IgD-negative memory B cell (primary cell): ENCODE measurements around the gene POLG2. TPM values are rescaled to one million over a fixed set of nuclear protein-coding genes. Genes with fewer than 3 reads are reported as not detected.
"Not testable (repeated sequence)": the region's sequence is repeated elsewhere in the genome, so short reads cannot be mapped to it uniquely, and the experiment has no call there.

Experiments used
- H3K27ac Mint-ChIP-seq, 3 donors: one replicate each; pipeline ENCODE4 v1.8.0; 2020 to 2022; ENCODE audit warnings: mild to moderate bottlenecking in 3 of 3, mixed read lengths in 3 of 3, moderate library complexity in 1 of 3
- H3K27me3 Mint-ChIP-seq: one replicate; pipeline ENCODE4 v1.8.0; 2021; ENCODE audit warnings: mixed read lengths
- H3K36me3 Mint-ChIP-seq: one replicate; pipeline ENCODE4 v1.8.0; 2020; ENCODE audit warnings: mild to moderate bottlenecking, mixed read lengths
- H3K4me1 Mint-ChIP-seq, 3 donors: one replicate each; pipeline ENCODE4 v1.8.0; 2020 to 2022; ENCODE audit warnings: mixed read lengths in 3 of 3, mild to moderate bottlenecking in 1 of 3
- H3K4me3 Mint-ChIP-seq, 4 donors: one replicate each; pipeline ENCODE4 v1.8.0; 2020 to 2022; ENCODE audit warnings: mild to moderate bottlenecking in 4 of 4, mixed read lengths in 4 of 4, moderate library complexity in 3 of 4
- H3K9me3 Mint-ChIP-seq, 3 donors: one replicate each; pipeline ENCODE4 v1.8.0; 2020 to 2021; ENCODE audit warnings: mixed read lengths in 3 of 3, mild to moderate bottlenecking in 1 of 3
- polyA plus RNA-seq: library from polyadenylated mRNA; unstranded; fragments of 300-500 nt; fragmentation: Illumina TruSeq; gene quantifications from one replicate; pipeline ENCODE4 v1.2.3, GENCODE V29; 2021

The POLG2 gene
- polyA plus RNA-seq, 1 donor from 2014 or later, result 9.3 TPM

GRCh38 chr17:64500862-64501765 is 4.3 kb upstream of the POLG2 start:
- Mint-ChIP-seq H3K27me3 (no peaks in the 10 kb centered on the region), H3K9me3 (no peaks in the 10 kb centered on the region), H3K36me3 (peaks cover 7% of the 10 kb centered on the region), H3K27ac (peak overlapping the region; percentile 71 to 99 (median 97)), H3K4me1 (peaks cover 34 to 69% (median 53%) of the 10 kb centered on the region in 3 donors), H3K4me3 (peak overlapping the region in 2 of 4 donors; percentile 18 to 99)

GRCh38 chr17:64500487-64500859 is 3.6 kb upstream of the POLG2 start:
- Mint-ChIP-seq H3K36me3 (peaks cover 6% of the 10 kb centered on the region), H3K4me3 (peak overlapping the region in 2 of 4 donors; percentile 36 to 99), H3K4me1 (peaks cover 38 to 68% (median 57%) of the 10 kb centered on the region in 3 donors), H3K9me3 (no peaks in the 10 kb centered on the region), H3K27me3 (no peaks in the 10 kb centered on the region), H3K27ac (peak overlapping the region; percentile 37 to 99 (median 48))

GRCh38 chr17:64499805-64500486 is 3.1 kb upstream of the POLG2 start:
- peak overlapping the region; percentile 37 to 99 (median 54) for H3K27ac Mint-ChIP-seq
- H3K36me3 Mint-ChIP-seq, result peaks cover 6% of the 10 kb centered on the region
- H3K4me1 Mint-ChIP-seq, result peaks cover 39 to 67% (median 57%) of the 10 kb centered on the region in 3 donors
- no peaks in the 10 kb centered on the region for H3K27me3 Mint-ChIP-seq
- H3K9me3 Mint-ChIP-seq, result no peaks in the 10 kb centered on the region
- peak overlapping the region; percentile 10 to 99 (median 27) for H3K4me3 Mint-ChIP-seq

- Mint-ChIP-seq H3K27ac (peak overlapping the region; percentile 80 to 99 (median 98)), H3K4me3 (peak overlapping the region in 3 of 4 donors; percentile 29 to 99 (median 61)), H3K9me3 (no peaks in the 10 kb centered on the region), H3K36me3 (peaks cover 6% of the 10 kb centered on the region), H3K4me1 (peaks cover 45 to 76% (median 57%) of the 10 kb centered on the region in 3 donors), H3K27me3 (no peaks in the 10 kb centered on the region)
Observed at GRCh38 chr17:64498308-64499203, 1.7 kb upstream of the POLG2 start.

- H3K27ac Mint-ChIP-seq, result peak overlapping the region; percentile 95 to 99 (median 98)
- H3K4me3 Mint-ChIP-seq, result peak overlapping the region; percentile 97 to 100 (median 99)
- peaks cover 38 to 75% (median 58%) of the 10 kb centered on the region in 3 donors for H3K4me1 Mint-ChIP-seq
- H3K9me3 Mint-ChIP-seq, result no peaks in the 10 kb centered on the region
- H3K27me3 Mint-ChIP-seq, result no peaks in the 10 kb centered on the region
- H3K36me3 Mint-ChIP-seq, result peaks cover 4% of the 10 kb centered on the region
Observed at GRCh38 chr17:64497565-64498035, 746 bp upstream of the POLG2 start.

- peaks cover 30 to 67% (median 51%) of the 10 kb centered on the region in 3 donors for H3K4me1 Mint-ChIP-seq
- peaks cover 4% of the 10 kb centered on the region for H3K36me3 Mint-ChIP-seq
- H3K9me3 Mint-ChIP-seq, result no peaks in the 10 kb centered on the region
Observed at GRCh38 chr17:64496348-64496785, 487 bp downstream of the POLG2 start.

GRCh38 chr17:64495300-64495699 is 1.6 kb downstream of the POLG2 start:
- H3K27me3 Mint-ChIP-seq, H3K9me3 Mint-ChIP-seq, H3K36me3 Mint-ChIP-seq: not testable (repeated sequence)
- H3K4me3 Mint-ChIP-seq, result peak overlapping the region; percentile 85 to 100 (median 98)
- peak overlapping the region in 1 of 3 donors; percentile 88 for H3K27ac Mint-ChIP-seq
- peaks cover 30 to 62% (median 41%) of the 10 kb centered on the region in 3 donors for H3K4me1 Mint-ChIP-seq

More at GRCh38 chr17:64496348-64496785, 487 bp downstream of the POLG2 start:
- Mint-ChIP-seq H3K27ac (peak overlapping the region; percentile 95 to 99 (median 98)), H3K4me3 (peak overlapping the region; percentile 97 to 100 (median 99)), H3K27me3 (no peaks in the 10 kb centered on the region)

- Mint-ChIP-seq H3K4me3 (peak overlapping the region; percentile 29 to 100 (median 92)), H3K9me3 (no peaks in the 10 kb centered on the region), H3K36me3 (no peaks in the 10 kb centered on the region), H3K27me3 (no peaks in the 10 kb centered on the region), H3K27ac (peak overlapping the region in 2 of 3 donors; percentile 35 to 88), H3K4me1 (peaks cover 24 to 50% (median 35%) of the 10 kb centered on the region in 3 donors)
Observed at GRCh38 chr17:64494121-64494520, 2.7 kb downstream of the POLG2 start.

- Mint-ChIP-seq H3K4me3 (peak overlapping the region in 1 of 4 donors; percentile 88), H3K36me3 (peaks cover 3% of the 10 kb centered on the region), H3K9me3 (no peaks in the 10 kb centered on the region), H3K4me1 (peaks cover 21 to 36% (median 28%) of the 10 kb centered on the region in 3 donors), H3K27me3 (no peaks in the 10 kb centered on the region), H3K27ac (peak overlapping the region in 1 of 3 donors; percentile 81)
Observed at GRCh38 chr17:64492481-64493109, 4.3 kb downstream of the POLG2 start.

- Mint-ChIP-seq H3K27ac (no peak overlapping the region), H3K4me1 (peaks cover 21 to 33% (median 26%) of the 10 kb centered on the region in 3 donors), H3K4me3 (no peak overlapping the region), H3K36me3 (peaks cover 3% of the 10 kb centered on the region), H3K9me3 (no peaks in the 10 kb centered on the region), H3K27me3 (no peaks in the 10 kb centered on the region)
Observed at GRCh38 chr17:64491994-64492393, 4.9 kb downstream of the POLG2 start.

GRCh38 chr17:64491034-64491860 is 5.6 kb downstream of the POLG2 start:
- Mint-ChIP-seq H3K27ac (no peak overlapping the region), H3K27me3 (no peaks in the 10 kb centered on the region), H3K4me3 (no peak overlapping the region), H3K9me3 (no peaks in the 10 kb centered on the region), H3K36me3 (peaks cover 3% of the 10 kb centered on the region), H3K4me1 (peaks cover 19 to 25% (median 22%) of the 10 kb centered on the region in 3 donors)

GRCh38 chr17:64488301-64488700 is 8.6 kb downstream of the POLG2 start:
- Mint-ChIP-seq H3K4me3 (no peak overlapping the region), H3K27ac (no peak overlapping the region), H3K9me3 (no peaks in the 10 kb centered on the region), H3K36me3 (peaks cover 3% of the 10 kb centered on the region), H3K27me3 (no peaks in the 10 kb centered on the region), H3K4me1 (peaks cover 0 to 6% (median 5%) of the 10 kb centered on the region in 3 donors)

- Mint-ChIP-seq H3K27me3 (no peaks in the 10 kb centered on the region), H3K27ac (no peak overlapping the region), H3K4me3 (no peak overlapping the region), H3K36me3 (peaks cover 5% of the 10 kb centered on the region), H3K9me3 (no peaks in the 10 kb centered on the region), H3K4me1 (peaks cover 0 to 2% (median 1%) of the 10 kb centered on the region in 3 donors)
Observed at GRCh38 chr17:64484380-64484779, 12.5 kb downstream of the POLG2 start.
